Small intestine (tissue), 7 donors: Measurements from ENCODE around the gene ANGPTL8. TPM values are rescaled to one million over a fixed set of nuclear protein-coding genes. Genes with fewer than 3 reads are reported as not detected.

ENCODE experiments used
- DNase-seq, 2 donors: peaks; one replicate each; pipeline versions ENCODE4 v3.0.0 to v3.0.0-alpha.2; 2013
- FAIRE-seq: peaks from 2 replicates; lab custom pipeline; 2012; peaks lifted over from hg19 to GRCh38; lab: Jason Lieb, UNC
- H3K27ac ChIP-seq, 3 donors: one replicate each; pipeline ENCODE4 v1.5.1; 2013; ENCODE audit warnings: low read length in 2 of 3, mild to moderate bottlenecking in 2 of 3, control low read depth in 1 of 3, inconsistent platforms in 1 of 3, low read depth in 1 of 3, moderate library complexity in 1 of 3
- H3K27me3 ChIP-seq, 3 donors: one replicate each; pipeline ENCODE4 v1.6.1; 2013; ENCODE audit warnings: low read length in 3 of 3, inconsistent platforms in 1 of 3; ENCODE audit not compliant: control insufficient read depth in 3 of 3, insufficient read depth in 3 of 3
- H3K36me3 ChIP-seq, 3 donors: one replicate each; pipeline ENCODE4 v1.6.1; 2013; ENCODE audit warnings: low read length in 3 of 3, inconsistent platforms in 1 of 3, low read depth in 1 of 3, mild to moderate bottlenecking in 1 of 3, moderate library complexity in 1 of 3; ENCODE audit not compliant: control insufficient read depth in 3 of 3, insufficient read depth in 2 of 3
- H3K4me1 ChIP-seq, 3 donors: one replicate each; pipeline ENCODE4 v1.6.1; 2013; ENCODE audit warnings: low read length in 2 of 3, inconsistent platforms in 1 of 3, low read depth in 1 of 3, mild to moderate bottlenecking in 1 of 3, moderate library complexity in 1 of 3; ENCODE audit not compliant: control insufficient read depth in 3 of 3, insufficient read depth in 2 of 3
- H3K4me3 ChIP-seq, 3 donors: one replicate each; pipeline ENCODE4 v1.5.1; 2013; ENCODE audit warnings: low read length in 3 of 3, control low read depth in 1 of 3, inconsistent platforms in 1 of 3, low read depth in 1 of 3, mild to moderate bottlenecking in 1 of 3, moderate library complexity in 1 of 3
- H3K9me3 ChIP-seq, 2 donors: one replicate each; pipeline ENCODE4 v1.6.1; 2013; ENCODE audit warnings: low read depth in 1 of 2, low read length in 1 of 2; ENCODE audit not compliant: control insufficient read depth in 2 of 2, insufficient read depth in 1 of 2
- WGBS, 3 donors: extraction: QIAGEN DNeasy Blood & Tissue Kit; methylation state at CpG; one replicate each; pipeline ENCODE4 v1.1.7; 2013; 5-methylcytosine and 5-hydroxymethylcytosine counted together
- polyA plus RNA-seq, 4 donors: library from polyadenylated mRNA; stranded (reverse) in 3 of 4; unstranded in 1 of 4; fragments of 200-250 nt in 3 of 4; fragments of 120-200 nt in 1 of 4; gene quantifications; one replicate each; pipeline versions ENCODE4 v1.2.1 to v1.2.3, GENCODE V29; 2013
- donor health status: healthy with polysubstance abuse.
- donor health status: control.
- donor health status: control.
- donor health status: Bipolar disorder and iron deficiency.
- donor health status: healthy.

Gene ANGPTL8
- polyA plus RNA-seq, 4 donors: 0.16 to 13.0 TPM; not detected in 2

GRCh38 chr19:11200931-11201330, 38.5 kb upstream of the ANGPTL8 start:
- no peak overlapping the region for H3K4me3 ChIP-seq
- no peak overlapping the region for H3K27ac ChIP-seq
- H3K9me3 ChIP-seq: no peaks in the 10 kb centered on the region
- peaks cover 0 to 69% (median 3%) of the 10 kb centered on the region in 3 donors for H3K36me3 ChIP-seq
- 84 to 94% (median 90%) methylated on average over 8 to 9 of the region's 9 CpGs for WGBS, 3 donors
- peaks cover 0 to 6% (median 2%) of the 10 kb centered on the region in 3 donors for H3K4me1 ChIP-seq
- H3K27me3 ChIP-seq: no peaks in the 10 kb centered on the region
- DNase-seq (no peak), FAIRE-seq (no peak)

DNA sequence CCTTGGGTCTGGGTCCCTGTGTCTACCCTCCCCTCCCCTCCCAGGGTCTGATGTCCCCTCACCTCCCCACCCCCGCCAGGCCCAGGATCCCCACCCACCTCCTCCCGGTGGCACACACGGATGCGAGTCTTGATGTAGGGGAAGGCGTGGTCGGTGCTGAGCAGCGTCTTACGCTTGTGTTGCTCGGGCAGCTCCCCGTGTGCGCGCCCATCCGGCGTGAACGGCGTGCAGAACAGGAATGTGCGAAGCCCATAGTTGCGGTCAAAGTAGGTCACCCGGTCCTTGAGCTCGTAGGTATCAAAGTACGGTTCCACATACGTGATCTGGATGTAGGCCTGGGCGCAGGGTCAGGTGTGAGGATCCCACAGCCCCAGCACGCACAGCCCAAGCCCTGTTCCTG, 37.6 kb upstream of the ANGPTL8 start:
- H3K27ac ChIP-seq: no peak overlapping the region
- peaks cover 0 to 6% (median 0%) of the 10 kb centered on the region in 3 donors for H3K4me1 ChIP-seq
- no peak for DNase-seq
- no peak overlapping the region for H3K4me3 ChIP-seq
- H3K36me3 ChIP-seq: peaks cover 0 to 73% (median 3%) of the 10 kb centered on the region in 3 donors
- WGBS, 3 donors: 91 to 95% (median 93%) methylated on average over 24 of the region's 24 CpGs
- H3K27me3 ChIP-seq: no peaks in the 10 kb centered on the region
- no peaks in the 10 kb centered on the region for H3K9me3 ChIP-seq
- no peak for FAIRE-seq

- H3K4me1 ChIP-seq: peaks cover 0 to 6% (median 0%) of the 10 kb centered on the region in 3 donors
- WGBS, 3 donors: 81 to 86% (median 85%) methylated on average over 20 of the region's 20 CpGs
- H3K9me3 ChIP-seq: no peaks in the 10 kb centered on the region
- no peak for FAIRE-seq
- no peaks in the 10 kb centered on the region for H3K27me3 ChIP-seq
- peaks cover 0 to 74% (median 3%) of the 10 kb centered on the region in 3 donors for H3K36me3 ChIP-seq
- no peak overlapping the region for H3K4me3 ChIP-seq
- DNase-seq: no peak
- H3K27ac ChIP-seq: peak overlapping the region in 2 of 3 donors; percentile 57 to 83
Measured at GRCh38 chr19:11202488-11203193, 36.8 kb upstream of the ANGPTL8 start.

DNA sequence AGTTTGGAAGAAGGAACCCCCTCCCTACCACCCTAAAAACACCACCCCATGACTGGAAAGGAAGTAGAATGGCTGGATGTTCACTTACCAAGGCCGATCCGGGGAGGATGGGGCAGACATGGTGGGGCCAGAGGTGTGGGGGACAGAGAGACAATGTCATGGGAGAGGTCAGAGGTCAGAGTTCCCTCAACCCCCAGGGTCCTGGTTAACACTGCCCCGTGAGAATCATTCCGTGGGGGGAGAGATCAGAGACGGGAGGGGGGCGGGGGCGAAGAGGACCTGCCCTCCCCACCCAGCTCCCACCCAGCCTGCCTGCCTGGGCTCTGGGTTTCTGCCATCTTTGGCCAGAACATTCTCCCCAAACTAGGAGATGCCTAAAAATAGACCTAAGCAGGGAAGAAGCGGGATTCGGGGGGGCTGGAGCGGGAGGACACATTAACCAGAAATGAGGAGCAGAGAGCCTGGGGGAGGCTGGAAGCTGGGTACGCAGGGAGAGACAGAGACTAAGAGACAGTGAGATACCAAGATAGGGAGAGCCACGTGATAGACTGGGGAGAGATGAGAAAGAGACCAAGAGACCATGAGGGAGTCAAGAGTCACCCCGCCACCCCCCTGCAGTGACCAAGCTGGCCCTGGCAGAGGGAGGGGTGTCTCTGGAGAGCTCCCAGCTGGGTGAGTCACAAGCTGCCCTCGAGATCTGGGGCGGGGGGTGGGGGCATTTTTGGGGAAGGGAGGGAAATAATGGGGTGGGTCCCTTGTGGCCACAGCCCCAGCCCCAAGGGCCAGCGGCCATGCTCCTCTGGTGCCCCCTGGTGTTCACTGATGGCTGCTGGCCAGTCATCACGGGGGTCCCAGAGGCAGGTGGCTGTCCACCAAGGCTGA, 36.0 kb upstream of the ANGPTL8 start:
- 47 to 67% (median 63%) methylated on average over 15 to 17 of the region's 17 CpGs for WGBS, 3 donors
- no peak overlapping the region for H3K4me3 ChIP-seq
- peaks cover 0 to 3% (median 0%) of the 10 kb centered on the region in 3 donors for H3K4me1 ChIP-seq
- peaks cover 0 to 79% (median 3%) of the 10 kb centered on the region in 3 donors for H3K36me3 ChIP-seq
- FAIRE-seq: no peak
- no peaks in the 10 kb centered on the region for H3K27me3 ChIP-seq
- no peaks in the 10 kb centered on the region for H3K9me3 ChIP-seq
- peak; percentile 19 to 30 for DNase-seq
- peak overlapping the region in 2 of 3 donors; percentile 57 to 83 for H3K27ac ChIP-seq

GRCh38 chr19:11204076-11204602, 35.3 kb upstream of the ANGPTL8 start:
- WGBS, 3 donors: 78 to 90% (median 81%) methylated on average over 8 to 9 of the region's 9 CpGs
- no peak overlapping the region for H3K4me3 ChIP-seq
- peak overlapping the region in 2 of 3 donors; percentile 21 to 38 for H3K27ac ChIP-seq
- peaks cover 0 to 3% (median 0%) of the 10 kb centered on the region in 3 donors for H3K4me1 ChIP-seq
- FAIRE-seq (no peak), DNase-seq (no peak)
- no peaks in the 10 kb centered on the region for H3K9me3 ChIP-seq
- no peaks in the 10 kb centered on the region for H3K27me3 ChIP-seq
- H3K36me3 ChIP-seq: peaks cover 0 to 81% (median 3%) of the 10 kb centered on the region in 3 donors

DNA sequence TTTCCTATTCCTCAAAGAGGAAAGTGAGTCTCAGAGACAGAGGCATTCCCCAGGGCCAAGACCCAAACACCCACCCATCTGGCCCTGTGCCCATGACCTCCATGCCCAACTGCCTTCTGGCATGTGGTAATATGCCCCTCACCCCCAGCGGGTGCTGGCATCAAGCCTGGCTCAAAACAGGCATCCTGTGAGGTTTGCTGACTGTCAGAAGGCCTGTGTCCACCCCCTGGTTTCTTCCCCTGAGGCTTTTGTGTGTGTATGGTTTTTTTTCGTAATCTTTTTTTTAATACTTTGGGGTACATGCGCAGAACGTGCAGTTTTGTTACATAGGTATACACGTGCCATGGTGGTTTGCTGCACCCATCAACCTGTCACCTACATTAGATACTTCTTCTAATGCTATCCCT, 34.5 kb upstream of the ANGPTL8 start:
- H3K36me3 ChIP-seq: peaks cover 0 to 78% (median 3%) of the 10 kb centered on the region in 3 donors
- no peak overlapping the region for H3K27ac ChIP-seq
- 49 to 67% (median 61%) methylated on average over 5 of the region's 5 CpGs for WGBS, 3 donors
- H3K27me3 ChIP-seq: no peaks in the 10 kb centered on the region
- no peak overlapping the region for H3K4me3 ChIP-seq
- FAIRE-seq: no peak
- no peaks in the 10 kb centered on the region for H3K9me3 ChIP-seq
- no peak for DNase-seq
- H3K4me1 ChIP-seq: peaks cover 0 to 3% (median 0%) of the 10 kb centered on the region in 3 donors

DNA sequence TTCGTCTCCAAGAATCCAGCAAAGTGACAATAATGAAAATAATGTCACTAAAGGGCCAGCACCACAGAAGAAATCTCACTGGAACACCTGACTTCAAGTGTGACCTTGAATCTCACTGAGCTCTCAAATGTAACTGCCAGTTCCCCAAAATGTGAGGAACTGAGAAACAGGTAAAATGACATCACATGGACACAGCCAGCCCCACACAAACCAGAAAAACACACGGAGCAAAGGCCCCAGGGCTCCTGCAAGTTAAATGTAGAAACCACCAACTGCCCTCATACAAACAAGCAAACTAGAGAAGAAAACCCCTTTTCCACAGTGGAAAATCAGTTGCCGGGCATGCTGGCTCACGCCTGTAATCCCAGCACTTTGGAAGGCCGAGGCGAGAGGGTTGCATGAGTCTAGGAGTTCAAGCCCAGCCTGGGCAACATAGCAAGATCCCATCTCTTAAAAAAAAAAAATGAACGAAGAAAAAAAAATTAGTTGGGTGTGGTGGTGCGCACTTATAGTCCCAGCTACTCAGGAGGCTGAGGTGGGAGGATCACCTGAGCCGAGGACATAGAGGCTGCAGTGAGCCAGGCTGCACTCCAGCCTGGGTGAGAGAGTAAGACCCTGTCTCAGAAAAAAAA, 33.4 kb upstream of the ANGPTL8 start:
- Histone ChIP-seq H3K27ac (no peak overlapping the region), H3K27me3 (no peaks in the 10 kb centered on the region), H3K4me1 (peaks cover 0 to 3% (median 0%) of the 10 kb centered on the region in 3 donors), H3K4me3 (no peak overlapping the region), H3K36me3 (peaks cover 0 to 78% (median 3%) of the 10 kb centered on the region in 3 donors), H3K9me3 (no peaks in the 10 kb centered on the region)
- DNase-seq (no peak), FAIRE-seq (no peak)
- 81 to 89% (median 82%) methylated on average over 9 of the region's 9 CpGs for WGBS, 3 donors
